Measurements from ENCODE around the gene C1orf56. TPM values are rescaled to one million over a fixed set of nuclear protein-coding genes. Genes with fewer than 3 reads are reported as not detected.
"Not testable (repeated sequence)": the region's sequence is repeated elsewhere in the genome, so short reads cannot be mapped to it uniquely, and the experiment has no call there.

Gene C1orf56
- total RNA-seq, 2 donors from 2014 or later = 4.8 to 6.5 TPM

- intact Hi-C loops (cut with DNase I) = loop anchor here in 1 of 2 donors (10.0 kb wide), 1 partner anchor 51 kb away; the partner anchor contains the start of genes MINDY1 and PRUNE1
- ATAC-seq (no peak), DNase-seq (no peak)
Measured at GRCh38 chr1:151055581-151055980, 8.0 kb downstream of the C1orf56 start.

GRCh38 chr1:151056149-151056548 is 8.6 kb downstream of the C1orf56 start:
- intact Hi-C loops (cut with DNase I) = loop anchor here in 1 of 2 donors (10.0 kb wide), 1 partner anchor 51 kb away; the partner anchor contains the start of genes MINDY1 and PRUNE1
- ATAC-seq (no peak), DNase-seq (no peak)

DNA sequence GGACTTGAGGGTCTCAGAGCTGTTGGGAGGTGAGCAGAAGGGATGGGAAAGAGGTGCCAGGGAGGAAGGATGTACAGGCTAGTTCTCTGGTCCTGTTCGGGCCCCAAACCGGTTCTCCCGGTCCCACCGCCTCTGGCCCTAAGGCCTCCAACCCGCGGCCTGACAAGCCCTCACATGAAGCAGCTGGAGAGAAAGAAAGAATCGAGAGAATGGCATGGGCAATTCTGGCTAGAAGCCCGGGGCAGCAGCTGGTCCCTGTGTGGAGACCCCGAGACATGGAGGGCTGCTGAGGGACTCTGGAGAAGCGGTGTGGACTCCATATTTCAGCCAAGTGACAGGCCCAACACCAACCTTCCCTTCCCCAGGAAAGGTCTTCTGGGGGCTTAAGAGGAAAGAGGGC is 11.1 kb downstream of the C1orf56 start:
- ATAC-seq (peak; percentile 1 to 5), DNase-seq (peak; percentile 37)
- intact Hi-C loops (cut with DNase I) = loop anchor here in 1 of 2 donors (10.0 kb wide), 1 partner anchor 54 kb away; the partner anchor contains the start of genes MINDY1 and PRUNE1

DNA sequence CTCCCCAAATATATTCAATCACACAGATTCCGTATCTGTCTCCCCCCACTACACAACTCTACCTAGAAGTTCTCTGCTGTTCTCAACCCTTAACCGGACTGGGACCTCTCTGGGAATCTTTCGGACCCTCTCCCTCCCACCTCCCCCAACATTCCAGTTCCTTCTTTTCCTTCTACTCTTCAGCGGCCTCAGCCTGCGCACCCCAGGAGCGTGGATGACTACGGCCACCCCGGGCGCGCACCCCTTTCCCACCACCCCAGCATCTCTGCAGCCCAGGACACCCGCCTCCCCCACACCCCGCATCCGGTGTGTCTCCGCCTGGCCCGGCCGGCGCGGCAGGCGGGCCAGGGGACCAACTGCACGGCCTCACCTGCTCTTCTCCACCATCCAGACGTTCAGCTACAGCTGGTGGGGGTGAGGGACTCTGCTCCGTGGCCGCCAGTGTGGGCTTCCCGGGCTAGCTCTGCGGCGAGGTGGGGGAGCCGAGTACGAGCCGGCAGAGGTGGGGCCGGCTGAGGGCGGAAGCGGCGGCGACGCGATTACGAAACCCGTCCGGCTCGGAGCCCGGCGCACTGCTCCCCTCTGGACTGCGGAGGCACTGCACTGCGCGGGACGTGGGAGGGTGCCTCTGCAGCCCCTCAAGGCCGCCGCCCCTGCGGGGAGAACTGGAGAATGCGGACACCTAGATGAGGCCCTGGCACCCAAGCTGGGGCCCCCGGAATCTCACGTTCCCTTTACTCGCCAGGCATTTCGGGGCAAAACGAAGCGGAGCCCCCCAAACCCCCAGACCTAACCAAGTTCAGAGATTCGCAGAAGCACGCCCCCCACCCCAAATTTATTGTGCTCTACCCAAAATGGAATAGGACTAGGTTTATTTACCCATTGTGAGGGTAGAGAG is 11.8 kb downstream of the C1orf56 start, which contains the start of gene CDC42SE1:
TSS of gene CDC42SE1 (minus strand) at position 514 of the 898 bp plus-strand sequence. CDS start 3,892 bp downstream, outside the sequence.
- ATAC-seq (peak; percentile 92 to 96), DNase-seq (peak; percentile 90)
- intact Hi-C loops (cut with DNase I) = loop anchor here in 1 of 2 donors (10.0 kb wide), 1 partner anchor 55 kb away; the partner anchor contains the start of genes MINDY1 and PRUNE1

DNA sequence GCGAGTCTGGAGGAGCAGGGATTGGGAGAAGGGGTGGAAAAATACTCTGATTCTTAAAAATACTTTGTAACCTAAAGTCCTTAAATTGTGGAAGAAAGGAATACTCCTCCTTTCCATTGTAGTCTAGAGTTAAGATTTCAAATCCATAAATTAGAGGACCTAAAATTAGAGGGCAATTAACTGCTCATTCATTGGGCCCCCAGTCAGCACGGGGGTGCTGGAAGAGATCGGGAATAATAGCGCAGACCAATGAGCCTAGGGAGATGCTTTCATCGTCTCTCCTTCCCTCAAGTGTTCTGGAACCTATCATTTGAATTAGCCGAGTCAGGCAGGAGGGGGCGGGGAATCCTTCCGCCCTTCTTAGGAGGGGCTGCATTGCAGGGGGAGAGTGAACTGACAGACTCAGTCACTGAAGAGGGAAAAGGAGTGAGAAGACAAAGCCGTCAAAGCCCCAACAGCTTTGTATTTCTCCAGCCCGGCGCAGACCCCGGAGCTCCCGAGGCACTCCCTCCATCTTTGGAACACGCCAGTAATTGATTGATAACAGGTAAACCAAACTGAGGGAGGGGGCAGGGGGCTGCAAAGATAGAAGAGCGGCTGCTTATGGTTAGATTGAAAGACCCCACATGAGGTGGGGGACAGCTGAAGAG is 12.6 kb downstream of the C1orf56 start, which contains the start of gene MLLT11:
TSS of gene MLLT11 (plus strand) at position 391 of the 650 bp plus-strand sequence. CDS start 6,828 bp downstream, outside the sequence.
- peak; percentile 57 to 65 for ATAC-seq
- intact Hi-C loops (cut with DNase I) = no loop called here

DNA sequence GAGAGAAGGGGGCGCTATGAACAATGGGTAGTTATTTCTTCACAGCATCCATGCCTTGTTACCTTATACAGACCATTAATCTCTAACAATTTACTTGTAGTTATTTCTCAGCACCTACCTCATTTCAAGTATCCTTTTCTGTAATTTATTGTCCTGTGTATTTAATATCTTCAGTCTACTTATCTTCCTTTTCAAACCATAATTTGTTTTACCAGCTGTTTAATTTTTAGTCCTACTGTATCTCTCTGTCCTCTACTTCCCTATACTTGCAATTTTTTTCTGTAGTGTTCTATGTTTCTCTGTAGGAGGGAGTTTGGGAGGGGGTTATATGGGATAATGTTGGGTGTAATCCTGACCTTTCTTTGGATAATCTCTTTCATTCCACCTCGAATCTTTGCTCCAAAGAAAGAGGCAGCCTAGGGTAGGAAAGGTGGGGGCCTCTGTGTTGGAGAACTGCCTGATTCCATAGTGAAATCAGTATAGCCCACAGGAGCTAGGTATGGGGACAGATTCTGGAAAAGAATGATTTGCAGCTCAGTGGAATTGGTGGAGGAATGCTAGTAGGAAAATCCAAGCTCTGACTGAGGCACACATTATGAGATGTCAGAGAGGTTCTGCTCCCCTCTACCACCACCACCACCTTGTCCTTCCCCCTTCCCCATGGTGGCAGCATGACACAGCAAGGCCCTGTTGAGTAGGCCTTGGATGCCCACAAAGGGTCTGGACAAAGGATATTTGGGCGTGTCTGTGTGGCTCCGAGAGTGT is 13.3 kb downstream of the C1orf56 start:
- no peak for ATAC-seq

More for the DNA sequence above, 12.6 kb downstream of the C1orf56 start, which contains the start of gene MLLT11:
- DNase-seq = peak; percentile 51

DNA sequence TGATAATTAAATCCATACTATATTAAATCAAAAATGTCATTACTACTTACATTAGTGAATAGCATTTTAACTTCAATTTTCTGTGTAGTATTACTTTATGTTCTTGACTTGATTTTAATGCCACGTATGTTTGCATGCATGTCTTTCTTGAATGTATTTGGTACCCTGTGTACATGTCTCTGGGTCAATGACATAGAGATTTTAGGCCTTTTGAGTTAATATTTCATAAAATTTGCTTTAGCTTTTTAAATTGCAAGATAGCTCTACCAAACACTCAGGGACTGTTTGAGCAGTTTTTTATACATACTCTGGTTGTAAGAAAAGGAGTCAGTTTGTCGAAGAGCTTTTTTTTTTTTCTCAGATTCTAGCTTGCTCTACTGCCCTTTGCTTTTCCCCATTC is 14.2 kb downstream of the C1orf56 start:
- DNase-seq (no peak), ATAC-seq (no peak)
- intact Hi-C loops (cut with DNase I) = no loop called here

More for the DNA sequence above, 13.3 kb downstream of the C1orf56 start:
- no peak for DNase-seq
- intact Hi-C loops (cut with DNase I) = no loop called here

DNA sequence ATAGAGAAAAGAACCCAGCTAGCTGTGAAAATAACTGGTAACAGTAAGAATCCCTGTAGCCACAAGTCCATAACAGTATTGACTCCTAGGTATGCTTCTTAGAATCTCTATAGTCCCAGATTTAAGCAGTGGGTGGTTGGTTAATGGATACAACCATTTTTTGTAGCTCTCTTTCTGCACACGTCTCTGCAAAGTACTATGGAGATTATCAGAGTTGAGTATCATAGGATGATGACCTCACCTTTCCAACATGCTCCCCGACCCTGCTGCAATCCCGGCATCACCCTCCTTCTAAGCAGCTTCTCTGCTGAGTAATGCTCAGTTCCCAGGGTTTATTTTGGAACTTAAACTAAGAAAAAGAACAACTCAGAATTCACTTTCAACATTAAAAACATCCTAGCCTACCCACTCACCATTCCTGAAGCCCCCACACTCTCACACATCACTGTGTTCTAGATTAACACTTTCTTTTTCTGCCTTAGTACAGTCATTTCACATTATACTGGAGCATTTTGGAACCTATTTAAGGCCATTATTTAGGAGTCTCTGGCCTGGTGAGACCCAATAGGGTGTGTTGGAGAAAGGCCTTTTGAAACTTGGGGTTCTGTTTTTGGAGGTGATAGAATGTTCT is 15.3 kb downstream of the C1orf56 start:
- intact Hi-C loops (cut with DNase I) = no loop called here
- ATAC-seq = peak in 1 of 2 donors; percentile 41
- no peak for DNase-seq

- no peak for ATAC-seq
- intact Hi-C loops (cut with DNase I) = no loop called here
Measured at GRCh38 chr1:151065089-151065645, 17.6 kb downstream of the C1orf56 start.

DNA sequence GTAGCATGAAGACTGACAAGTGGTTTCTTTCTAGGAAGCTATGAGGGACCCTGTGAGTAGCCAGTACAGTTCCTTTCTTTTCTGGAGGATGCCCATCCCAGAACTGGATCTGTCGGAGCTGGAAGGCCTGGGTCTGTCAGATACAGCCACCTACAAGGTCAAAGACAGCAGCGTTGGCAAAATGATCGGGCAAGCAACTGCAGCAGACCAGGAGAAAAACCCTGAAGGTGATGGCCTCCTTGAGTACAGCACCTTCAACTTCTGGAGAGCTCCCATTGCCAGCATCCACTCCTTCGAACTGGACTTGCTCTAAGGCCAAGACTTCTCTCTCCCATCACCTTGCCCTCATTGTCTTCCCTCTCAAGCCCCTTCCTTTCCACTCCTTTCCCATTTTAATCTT is 19.6 kb downstream of the C1orf56 start:
- DNase-seq (no peak), ATAC-seq (no peak)
- intact Hi-C loops (cut with DNase I) = no loop called here

More at GRCh38 chr1:151065089-151065645, 17.6 kb downstream of the C1orf56 start:
- DNase-seq = no peak

DNA sequence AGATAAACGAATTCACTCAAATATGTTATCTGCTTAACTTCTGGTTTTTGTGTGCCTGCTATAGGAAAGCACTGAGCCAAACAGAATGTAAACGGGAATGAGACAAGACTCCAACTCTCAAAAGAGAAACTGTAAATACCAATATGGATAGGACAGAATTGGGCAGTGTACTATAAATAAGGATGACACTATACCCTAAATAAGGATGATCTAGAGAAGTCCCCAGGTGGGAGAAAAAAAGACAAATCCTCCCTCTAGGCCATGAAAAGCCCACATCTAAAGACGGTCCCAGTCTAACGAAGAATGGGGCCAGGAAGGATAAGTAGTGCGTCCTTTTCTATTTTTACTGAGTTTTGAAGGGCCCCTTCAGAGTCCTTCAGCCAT is 21.5 kb downstream of the C1orf56 start:
- intact Hi-C loops (cut with DNase I) = no loop called here
- ATAC-seq (no peak), DNase-seq (no peak)

- peak; percentile 95 for DNase-seq
Measured at GRCh38 chr1:151070474-151071276, 23.1 kb downstream of the C1orf56 start, which contains the start of gene GABPB2. Gene GABPB2, plus strand, starts transcription at chr1:151070761. Its CDS starts 17,429 bp downstream, at chr1:151088190.

GRCh38 chr1:151072224-151072623 is 24.7 kb downstream of the C1orf56 start:
- no peak for DNase-seq
- intact Hi-C loops (cut with DNase I) = no loop called here
- no peak for ATAC-seq

More at GRCh38 chr1:151070474-151071276, 23.1 kb downstream of the C1orf56 start, which contains the start of gene GABPB2:
- intact Hi-C loops (cut with DNase I) = loop anchor here in 1 of 2 donors (2.0 kb wide), 1 partner anchor 46 kb away; no protein-coding TSS in a partner anchor
- ATAC-seq = peak; percentile 94 to 96

- ATAC-seq = no peak
- intact Hi-C loops (cut with DNase I) = no loop called here
- no peak for DNase-seq
Measured at GRCh38 chr1:151085953-151086559, 38.5 kb downstream of the C1orf56 start.

GRCh38 chr1:151097426-151097825 is 49.9 kb downstream of the C1orf56 start:
- intact Hi-C loops (cut with DNase I) = loop anchor here in 1 of 2 donors (5.0 kb wide), 1 partner anchor 60 kb away; the partner anchor contains the start of gene TNFAIP8L2
- ATAC-seq, DNase-seq: not testable (repeated sequence)

DNA sequence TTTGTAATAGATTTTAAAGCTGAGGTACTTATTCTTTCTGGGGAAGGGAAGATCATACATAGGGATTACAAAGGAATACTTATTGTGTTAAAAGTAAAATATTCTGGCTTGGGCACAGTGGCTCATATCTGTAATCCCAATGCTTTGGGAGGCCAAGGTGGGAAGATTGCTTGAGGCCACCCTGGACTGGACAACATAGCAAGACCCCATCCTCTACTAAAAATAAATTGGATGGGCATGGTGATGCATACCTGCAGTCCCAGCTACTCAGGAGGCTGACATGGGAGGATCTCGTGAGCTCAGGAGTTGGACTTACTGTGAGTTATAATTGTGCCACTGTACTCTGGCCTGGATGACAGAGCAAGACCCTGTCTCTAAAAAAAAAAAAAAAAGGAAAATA is 50.6 kb downstream of the C1orf56 start:
- ATAC-seq (no peak), DNase-seq (no peak)
- intact Hi-C loops (cut with DNase I) = loop anchor here in 1 of 2 donors (5.0 kb wide), 1 partner anchor 59 kb away; the partner anchor contains the start of gene TNFAIP8L2
